22Rv1 (cell line): ENCODE measurements around the gene WASHC2A.
"Not testable (repeated sequence)": the region's sequence is repeated elsewhere in the genome, so short reads cannot be mapped to it uniquely, and the experiment has no call there.

ENCODE experiments used
- CTCF ChIP-seq: fragments of 450-650 bp; IDR thresholded peaks from 2 replicates; pipeline ENCODE4 v1.5.1; 2017; ENCODE audit warnings: mild to moderate bottlenecking
- ZFX ChIP-seq: fragments of 450-650 bp; IDR thresholded peaks from 2 replicates; pipeline ENCODE4 v1.6.1; 2017; ENCODE audit warnings: antibody characterized with exemption, borderline replicate concordance

- TF ChIP-seq CTCF, ZFX: not testable (repeated sequence)
Measured at GRCh38 chr10:50145575-50145974, 77.8 kb downstream of the WASHC2A start.
